ACC112 (cell line): ENCODE data around the gene NEUROG1.
A peak's percentile ranks its signal among the peaks of the same experiment; 100 is the strongest.

Experiments used
- H2AFZ ChIP-seq: fragments of 200-600 bp; sonication (generic); one replicate; pipeline ENCODE4 v1.6.0; 2017; ENCODE audit warnings: antibody characterized with exemption, low read length; ENCODE audit not compliant: unreplicated experiment
- H3K27ac ChIP-seq: fragments of 200-600 bp; sonication (generic); 2 replicates; pipeline ENCODE4 v1.5.1; 2014; ENCODE audit warnings: low read depth, mild to moderate bottlenecking, antibody characterized with exemption, low read length, moderate library complexity
- H3K27me3 ChIP-seq: fragments of 200-600 bp; sonication (generic); 2 replicates; pipeline ENCODE4 v1.6.1; 2014; ENCODE audit warnings: mild to moderate bottlenecking, antibody characterized with exemption, low read length, moderate library complexity, mixed read lengths; ENCODE audit not compliant: insufficient read depth
- H3K36me3 ChIP-seq: fragments of 200-600 bp; sonication (generic); 2 replicates; pipeline ENCODE4 v1.6.1; 2016; ENCODE audit warnings: mild to moderate bottlenecking, antibody characterized with exemption, low read length, moderate library complexity, mixed read lengths; ENCODE audit not compliant: insufficient read depth
- H3K4me1 ChIP-seq: fragments of 200-600 bp; sonication (generic); one replicate; pipeline ENCODE4 v1.6.1; 2016; ENCODE audit warnings: low read length, mixed read lengths; ENCODE audit not compliant: insufficient read depth, unreplicated experiment, control insufficient read depth
- H3K4me3 ChIP-seq: fragments of 200-600 bp; sonication (generic); 2 replicates; pipeline ENCODE4 v1.5.1; 2014; ENCODE audit warnings: mild to moderate bottlenecking, low read depth, low read length
- H3K79me2 ChIP-seq: fragments of 200-600 bp; sonication (generic); one replicate; pipeline ENCODE4 v1.6.0; 2016; ENCODE audit warnings: low read length; ENCODE audit not compliant: control insufficient read depth, unreplicated experiment, insufficient read depth

The NEUROG1 gene, protein sequence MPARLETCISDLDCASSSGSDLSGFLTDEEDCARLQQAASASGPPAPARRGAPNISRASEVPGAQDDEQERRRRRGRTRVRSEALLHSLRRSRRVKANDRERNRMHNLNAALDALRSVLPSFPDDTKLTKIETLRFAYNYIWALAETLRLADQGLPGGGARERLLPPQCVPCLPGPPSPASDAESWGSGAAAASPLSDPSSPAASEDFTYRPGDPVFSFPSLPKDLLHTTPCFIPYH

DNA sequence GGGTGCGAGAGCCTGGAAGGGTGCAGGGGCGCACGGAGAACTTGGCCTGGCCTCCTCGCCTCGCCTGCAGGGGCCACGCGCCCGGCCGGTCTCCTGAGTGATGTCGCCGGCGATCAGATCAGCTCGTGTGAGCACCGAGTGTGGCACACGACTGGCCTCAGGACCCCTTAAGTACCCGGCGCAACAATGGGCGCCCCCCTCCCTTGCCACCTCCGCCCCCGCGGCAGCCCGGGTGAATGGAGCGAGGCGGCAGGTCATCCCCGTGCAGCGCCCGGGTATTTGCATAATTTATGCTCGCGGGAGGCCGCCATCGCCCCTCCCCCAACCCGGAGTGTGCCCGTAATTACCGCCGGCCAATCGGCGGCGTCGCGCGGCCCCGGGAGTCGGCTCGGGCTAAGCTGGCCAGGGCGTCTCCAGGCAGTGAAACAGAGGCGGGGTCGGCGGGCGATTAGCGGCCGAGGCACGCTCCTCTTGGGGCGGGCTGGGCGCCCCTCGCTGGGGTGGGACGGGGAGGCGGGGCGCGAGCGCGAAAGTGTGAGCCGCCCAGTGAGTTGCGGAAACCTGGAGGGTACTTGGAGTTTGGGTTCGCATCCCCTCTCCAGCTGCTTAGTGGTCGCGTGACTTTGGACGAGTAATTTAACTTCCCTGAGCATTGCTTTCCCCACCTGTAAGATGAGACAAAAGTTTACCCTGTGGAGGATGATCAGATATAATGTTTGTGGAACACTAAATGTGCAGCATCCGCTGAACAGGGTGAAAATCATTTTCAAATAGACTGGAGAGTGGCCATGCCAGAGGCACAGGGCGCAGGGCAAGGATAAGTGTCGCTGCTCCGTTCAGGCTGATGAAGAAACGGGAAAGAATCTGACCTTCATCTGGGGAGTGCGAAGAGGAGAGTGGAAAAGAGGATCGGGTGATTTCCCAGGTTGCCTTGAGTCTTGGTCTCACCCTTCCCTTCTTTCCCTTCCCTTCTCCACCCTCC lies at the start of gene NEUROG1:
Gene NEUROG1 (minus strand): TSS at position 145 of the 982 bp plus-strand sequence. CDS start 274 bp downstream, outside the sequence.
- H2AFZ ChIP-seq = peak within 1 kb of the TSS; percentile 13
- H3K4me1 ChIP-seq = no peaks in the 10 kb centered on the region
- no peak within 1 kb of the TSS for H3K27ac ChIP-seq
- peak within 1 kb of the TSS; percentile 44 for H3K4me3 ChIP-seq
- no peaks in the 10 kb centered on the region for H3K36me3 ChIP-seq
- no peaks in the 10 kb centered on the region for H3K79me2 ChIP-seq
- peaks cover 90% of the 10 kb centered on the region for H3K27me3 ChIP-seq

GRCh38 chr5:135584918-135585317 lies 49.2 kb upstream of the NEUROG1 start:
- Histone ChIP-seq H3K4me3 (no peak overlapping the region), H3K27me3 (peaks cover 86% of the 10 kb centered on the region)

DNA sequence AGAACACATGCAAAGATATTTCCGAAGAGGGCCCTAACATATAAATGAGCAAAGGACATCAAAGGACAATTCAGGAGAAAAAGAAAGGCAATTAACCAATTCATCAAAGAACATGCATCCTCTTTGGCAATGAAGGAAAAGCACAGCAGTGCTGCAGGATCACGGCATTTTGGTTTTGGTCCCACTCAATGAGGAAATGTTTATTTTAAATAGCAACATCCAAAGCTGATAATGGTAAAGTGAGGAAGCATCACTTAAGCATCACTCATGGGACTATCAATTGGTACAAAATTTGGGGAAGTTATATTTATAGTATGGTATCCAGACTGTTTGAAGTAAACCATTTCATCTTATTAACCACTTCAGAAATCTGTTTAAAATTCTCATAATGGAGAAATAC lies 48.5 kb upstream of the NEUROG1 start:
- H3K4me1 ChIP-seq = no peaks in the 10 kb centered on the region
- H3K36me3 ChIP-seq = no peaks in the 10 kb centered on the region
- no peak overlapping the region for H2AFZ ChIP-seq
- no peaks in the 10 kb centered on the region for H3K79me2 ChIP-seq
- no peak overlapping the region for H3K4me3 ChIP-seq
- H3K27me3 ChIP-seq = peaks cover 92% of the 10 kb centered on the region
- H3K27ac ChIP-seq = no peak overlapping the region

More at GRCh38 chr5:135584918-135585317, 49.2 kb upstream of the NEUROG1 start:
- no peak overlapping the region for H2AFZ ChIP-seq
- no peaks in the 10 kb centered on the region for H3K79me2 ChIP-seq
- H3K36me3 ChIP-seq = no peaks in the 10 kb centered on the region
- H3K27ac ChIP-seq = no peak overlapping the region
- no peaks in the 10 kb centered on the region for H3K4me1 ChIP-seq

- Histone ChIP-seq H3K4me3 (no peak overlapping the region), H3K79me2 (no peaks in the 10 kb centered on the region), H3K27me3 (peaks cover 96% of the 10 kb centered on the region), H2AFZ (no peak overlapping the region), H3K4me1 (no peaks in the 10 kb centered on the region), H3K36me3 (no peaks in the 10 kb centered on the region), H3K27ac (no peak overlapping the region)
These were observed 46.5 kb upstream of the NEUROG1 start for GRCh38 chr5:135582099-135582781.

DNA sequence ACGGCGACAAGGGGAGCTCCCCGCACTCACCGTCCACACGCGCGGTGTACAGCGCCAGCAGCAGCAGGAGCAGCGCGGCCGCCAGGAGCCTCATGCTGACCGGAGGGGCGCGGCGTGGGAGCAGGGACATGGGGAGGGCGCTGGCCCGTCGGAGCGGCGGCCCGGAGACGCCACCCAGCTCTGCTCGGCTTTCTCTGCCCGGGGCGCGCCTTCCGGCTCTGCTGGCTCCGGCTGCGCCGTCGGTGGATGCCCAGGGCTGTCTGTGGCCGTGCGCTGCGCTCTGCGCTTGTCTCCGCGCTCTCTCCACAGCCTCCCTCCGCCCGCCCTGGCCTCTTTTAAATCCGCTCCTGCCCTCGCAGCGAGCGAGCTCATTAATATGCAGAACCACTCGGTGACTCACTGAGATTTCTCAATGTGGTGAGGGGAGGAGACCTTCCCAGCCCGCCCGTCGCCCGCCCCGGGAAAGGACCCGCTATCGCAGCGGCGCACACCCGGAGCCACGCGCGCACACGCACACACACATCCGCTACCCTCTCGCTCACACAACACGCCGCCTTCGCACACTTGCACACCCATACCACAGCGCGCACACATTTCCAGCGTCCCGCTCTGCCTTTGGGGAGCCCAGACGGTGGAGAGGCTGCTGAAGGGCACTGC lies 43.0 kb upstream of the NEUROG1 start, which contains the start of gene CXCL14:
Gene CXCL14 (minus strand): TSS at position 307 of the 657 bp plus-strand sequence. CDS start 213 bp downstream, at position 94.
- Histone ChIP-seq H3K4me3 (peak within 1 kb of the TSS; percentile 52), H3K36me3 (no peaks in the 10 kb centered on the region), H3K79me2 (no peaks in the 10 kb centered on the region), H2AFZ (no peak within 1 kb of the TSS), H3K27me3 (peaks cover 70% of the 10 kb centered on the region), H3K4me1 (peaks cover 12% of the 10 kb centered on the region), H3K27ac (no peak within 1 kb of the TSS)

GRCh38 chr5:135578305-135578684 lies 42.5 kb upstream of the NEUROG1 start:
- H3K36me3 ChIP-seq = no peaks in the 10 kb centered on the region
- H3K4me3 ChIP-seq = peak overlapping the region; percentile 52
- H3K27me3 ChIP-seq = peaks cover 64% of the 10 kb centered on the region
- peaks cover 12% of the 10 kb centered on the region for H3K4me1 ChIP-seq
- H2AFZ ChIP-seq = no peak overlapping the region
- no peaks in the 10 kb centered on the region for H3K79me2 ChIP-seq
- no peak overlapping the region for H3K27ac ChIP-seq

DNA sequence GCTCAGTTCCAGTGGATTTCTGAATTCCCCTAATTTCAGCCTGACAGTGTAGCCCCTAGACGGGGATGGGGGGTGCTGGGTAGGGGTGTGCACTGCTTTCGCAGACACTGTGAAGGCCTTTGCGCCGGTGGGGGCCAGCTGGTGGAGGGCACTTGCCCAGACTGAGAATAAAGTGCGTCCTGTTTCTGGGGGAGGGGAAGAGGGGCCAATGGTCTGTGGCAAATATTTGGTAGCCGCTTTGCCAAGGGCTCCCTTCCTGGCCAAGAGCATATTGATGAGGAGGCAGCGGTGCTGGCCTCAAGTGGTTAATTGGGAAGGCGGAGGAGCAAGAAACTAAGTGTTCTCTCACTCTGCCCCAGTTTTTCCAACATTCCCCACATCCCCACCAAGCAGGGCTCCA lies 41.7 kb upstream of the NEUROG1 start:
- Histone ChIP-seq H3K27me3 (peaks cover 56% of the 10 kb centered on the region), H3K27ac (no peak overlapping the region)

GRCh38 chr5:135576075-135576599 lies 40.4 kb upstream of the NEUROG1 start:
- Histone ChIP-seq H3K79me2 (no peaks in the 10 kb centered on the region), H2AFZ (no peak overlapping the region), H3K36me3 (no peaks in the 10 kb centered on the region), H3K4me1 (peaks cover 12% of the 10 kb centered on the region), H3K27me3 (peaks cover 43% of the 10 kb centered on the region), H3K4me3 (no peak overlapping the region), H3K27ac (no peak overlapping the region)

More for the DNA sequence above, 41.7 kb upstream of the NEUROG1 start:
- Histone ChIP-seq H3K4me3 (no peak overlapping the region), H2AFZ (no peak overlapping the region), H3K36me3 (no peaks in the 10 kb centered on the region), H3K4me1 (peaks cover 12% of the 10 kb centered on the region), H3K79me2 (no peaks in the 10 kb centered on the region)

DNA sequence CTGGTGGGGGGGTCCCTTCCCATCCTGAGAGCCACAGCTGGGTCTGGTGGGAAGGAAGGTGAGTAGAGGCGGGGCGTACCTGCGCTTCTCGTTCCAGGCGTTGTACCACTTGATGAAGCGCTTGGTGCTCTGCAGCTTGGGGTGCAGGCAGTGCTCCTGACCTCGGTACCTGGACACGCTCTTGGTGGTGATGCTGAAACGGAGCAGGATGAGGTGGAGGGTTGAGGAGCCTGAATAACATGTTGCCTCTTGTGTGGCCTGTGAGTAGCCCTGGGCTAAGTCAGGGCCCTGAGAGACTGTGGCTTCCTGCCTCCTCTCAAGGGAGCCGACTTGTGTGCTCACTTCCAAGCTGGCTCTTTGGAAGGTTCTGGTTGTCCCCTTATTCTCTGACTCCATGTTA lies 38.7 kb upstream of the NEUROG1 start:
- Histone ChIP-seq H3K27me3 (peaks cover 28% of the 10 kb centered on the region), H3K79me2 (no peaks in the 10 kb centered on the region), H3K4me3 (no peak overlapping the region), H3K36me3 (no peaks in the 10 kb centered on the region), H3K27ac (no peak overlapping the region), H3K4me1 (peaks cover 12% of the 10 kb centered on the region), H2AFZ (no peak overlapping the region)

GRCh38 chr5:135571902-135572301 lies 36.1 kb upstream of the NEUROG1 start:
- H3K27ac ChIP-seq = no peak overlapping the region
- H3K79me2 ChIP-seq = no peaks in the 10 kb centered on the region
- H3K4me1 ChIP-seq = peaks cover 10% of the 10 kb centered on the region
- H3K36me3 ChIP-seq = no peaks in the 10 kb centered on the region
- no peak overlapping the region for H3K4me3 ChIP-seq
- peaks cover 2% of the 10 kb centered on the region for H3K27me3 ChIP-seq
- no peak overlapping the region for H2AFZ ChIP-seq
